Activated naive CD4-positive, alpha-beta T cell (primary cell): ENCODE measurements around the gene MAS1L.

Experiments
- DNase-seq, 4 experiments: peaks; one replicate each; lab custom pipeline; 2025; lab: John Stamatoyannopoulos, UW

The MAS1L gene

GRCh38 chr6:29487660-29488059 lies at the start of gene MAS1L:
TSS of gene MAS1L (minus strand) at chr6:29487956. CDS start at chr6:29487902, 54 bp downstream.
- DNase-seq, result no peak

- DNase-seq, result no peak
These were observed 44.7 kb upstream of the MAS1L start for GRCh38 chr6:29532320-29532951.

GRCh38 chr6:29531668-29532067 lies 43.9 kb upstream of the MAS1L start:
- no peak for DNase-seq

GRCh38 chr6:29530671-29531310 lies 43.0 kb upstream of the MAS1L start:
- no peak for DNase-seq

- no peak for DNase-seq
These were observed 42.2 kb upstream of the MAS1L start for GRCh38 chr6:29529956-29530355.

GRCh38 chr6:29528988-29529560 lies 41.3 kb upstream of the MAS1L start:
- no peak for DNase-seq

- no peak for DNase-seq
These were observed 40.7 kb upstream of the MAS1L start for GRCh38 chr6:29528300-29528931.

- no peak for DNase-seq
These were observed 39.8 kb upstream of the MAS1L start for GRCh38 chr6:29527564-29527963.

GRCh38 chr6:29527126-29527525 lies 39.4 kb upstream of the MAS1L start:
- no peak for DNase-seq

- DNase-seq, result no peak
These were observed 37.5 kb upstream of the MAS1L start for GRCh38 chr6:29525311-29525639.

GRCh38 chr6:29524444-29525310 lies 36.9 kb upstream of the MAS1L start:
- no peak for DNase-seq

- DNase-seq, result no peak
These were observed 36.3 kb upstream of the MAS1L start for GRCh38 chr6:29524044-29524443.

GRCh38 chr6:29522227-29522626 lies 34.5 kb upstream of the MAS1L start:
- DNase-seq, result no peak

- no peak for DNase-seq
These were observed 33.4 kb upstream of the MAS1L start for GRCh38 chr6:29521006-29521680.

GRCh38 chr6:29520232-29520631 lies 32.5 kb upstream of the MAS1L start:
- no peak for DNase-seq

- DNase-seq, result no peak
These were observed 31.7 kb upstream of the MAS1L start for GRCh38 chr6:29519291-29520010.

- DNase-seq, result no peak
These were observed 30.1 kb upstream of the MAS1L start for GRCh38 chr6:29517728-29518440.

- no peak for DNase-seq
These were observed 29.5 kb upstream of the MAS1L start for GRCh38 chr6:29517245-29517644.

GRCh38 chr6:29516108-29516507 lies 28.4 kb upstream of the MAS1L start:
- no peak for DNase-seq

- no peak for DNase-seq
These were observed 23.1 kb upstream of the MAS1L start for GRCh38 chr6:29510746-29511300.
